ENCODE data around the gene AGAP1.

Gene AGAP1

DNA sequence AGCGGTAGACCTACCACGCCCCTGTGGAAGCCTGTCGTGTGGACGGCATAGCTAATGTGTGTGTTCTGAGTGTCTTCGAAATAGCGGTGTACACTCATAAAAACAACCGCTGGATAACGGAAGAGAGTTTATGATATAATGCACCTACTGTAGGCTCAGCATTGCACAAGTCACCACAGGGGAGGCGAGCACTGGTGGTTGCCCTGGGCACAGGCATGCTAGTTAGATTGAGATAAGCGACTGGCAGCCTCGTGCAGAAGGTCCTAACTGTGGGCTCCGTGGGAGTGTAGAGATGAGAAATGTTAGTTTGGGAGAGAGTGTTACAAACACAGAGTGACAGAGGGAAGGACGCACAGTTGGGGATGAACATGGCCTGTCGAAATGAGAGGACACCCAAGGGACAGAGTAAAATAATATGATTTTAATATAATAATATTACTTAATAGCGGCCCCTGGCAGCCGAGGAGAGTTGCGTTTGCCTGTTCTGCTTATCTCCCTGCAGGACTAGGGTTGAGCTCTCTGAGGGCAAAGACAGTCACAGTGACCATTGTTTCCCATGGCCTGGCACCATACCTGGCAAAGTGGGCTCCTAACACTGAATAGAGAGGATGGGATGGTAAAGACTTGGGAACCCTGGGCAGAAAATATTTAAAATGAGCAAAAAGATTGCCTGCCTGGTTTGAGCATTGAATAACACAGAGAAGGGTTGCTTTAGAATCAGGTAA, 470.2 kb downstream of the AGAP1 start:
- CTCF ChIA-PET, result interaction anchor here (1.0 kb wide), 1 partner anchor 54 kb away, joined by 3 read pairs; no protein-coding TSS in a partner anchor
- no peak for DNase-seq (ENCODE audit: extremely low spot score)
- POLR2A ChIA-PET, result no interaction called here
- TF ChIP-seq CTCF (IDR thresholded peaks at IDR 0.05; ENCODE audit: control extremely low read depth, extremely low read depth, low read depth, missing control alignments), result no peak

DNA sequence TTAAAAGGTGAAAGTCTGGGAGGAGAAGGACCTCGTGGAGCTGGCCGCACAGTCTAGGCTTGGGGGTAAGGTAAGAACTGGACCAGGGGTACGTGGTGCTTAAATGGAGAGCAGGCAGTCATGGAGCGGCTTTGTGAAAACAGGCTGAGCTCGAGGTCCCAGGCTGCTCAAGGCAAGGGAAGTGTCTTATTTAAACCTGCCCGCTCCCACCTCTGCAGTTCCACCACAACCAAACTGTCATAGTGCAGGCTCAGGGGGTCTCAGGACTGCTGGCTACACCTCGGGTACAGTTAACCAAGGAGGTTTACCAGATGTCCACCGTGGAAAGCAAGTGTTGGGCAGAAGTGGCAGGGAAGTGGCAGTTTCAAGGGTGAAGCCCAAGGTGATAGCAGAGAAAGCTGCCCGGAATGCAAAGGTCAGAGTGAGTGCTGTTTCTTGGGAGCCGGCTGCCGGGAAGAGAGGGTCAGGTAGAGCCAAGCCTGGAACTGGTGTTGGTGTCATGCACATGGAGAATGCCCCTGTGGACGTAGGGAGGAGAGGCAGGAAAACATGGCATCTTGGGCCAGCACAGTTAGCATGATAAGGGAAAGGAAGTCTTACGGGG, 471.0 kb downstream of the AGAP1 start:
- ChIA-PET CTCF (interaction anchor here (1.0 kb wide), 2 partner anchors 13 to 53 kb away, joined by 3 read pairs; no protein-coding TSS in a partner anchor), POLR2A (no interaction called here)
- no peak for DNase-seq (ENCODE audit: extremely low spot score)
- TF ChIP-seq CTCF (IDR thresholded peaks at IDR 0.05; ENCODE audit: control extremely low read depth, extremely low read depth, low read depth, missing control alignments), result no peak

DNA sequence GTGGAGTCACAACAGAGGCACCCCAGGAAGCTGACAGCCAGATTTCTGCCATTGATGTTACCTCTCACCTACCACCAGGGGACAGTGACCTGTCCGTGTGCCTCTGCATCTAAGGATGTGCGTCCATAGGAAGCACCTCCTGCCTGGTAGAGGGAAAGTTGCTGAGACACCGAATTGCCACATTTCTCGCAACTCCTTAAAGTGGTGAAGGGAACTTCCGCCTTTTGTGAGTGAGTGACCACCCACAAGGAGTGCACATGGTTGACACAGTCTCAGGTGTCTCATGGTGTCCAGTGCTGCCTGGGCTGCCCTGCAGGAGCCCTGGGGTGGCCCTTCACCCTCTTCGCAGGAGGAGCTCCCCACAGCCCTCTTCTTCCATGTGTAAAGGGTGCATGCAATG, 472.6 kb downstream of the AGAP1 start:
- DNase-seq (ENCODE audit: extremely low spot score), result no peak
- CTCF ChIA-PET, result no interaction called here
- TF ChIP-seq CTCF (IDR thresholded peaks at IDR 0.05; ENCODE audit: control extremely low read depth, extremely low read depth, low read depth, missing control alignments), result no peak
- POLR2A ChIA-PET, result no interaction called here

- CTCF ChIA-PET, result no interaction called here
- TF ChIP-seq CTCF (IDR thresholded peaks at IDR 0.05; ENCODE audit: control extremely low read depth, extremely low read depth, low read depth, missing control alignments), result no peak
- no peak for DNase-seq (ENCODE audit: extremely low spot score)
- POLR2A ChIA-PET, result no interaction called here
Observed at GRCh38 chr2:235966932-235967757, 473.3 kb downstream of the AGAP1 start.

- POLR2A ChIA-PET, result no interaction called here
- CTCF ChIA-PET, result no interaction called here
- DNase-seq (ENCODE audit: extremely low spot score), result no peak
- no peak for TF ChIP-seq CTCF (IDR thresholded peaks at IDR 0.05; ENCODE audit: control extremely low read depth, extremely low read depth, low read depth, missing control alignments)
Observed at GRCh38 chr2:235968155-235968554, 474.3 kb downstream of the AGAP1 start.

DNA sequence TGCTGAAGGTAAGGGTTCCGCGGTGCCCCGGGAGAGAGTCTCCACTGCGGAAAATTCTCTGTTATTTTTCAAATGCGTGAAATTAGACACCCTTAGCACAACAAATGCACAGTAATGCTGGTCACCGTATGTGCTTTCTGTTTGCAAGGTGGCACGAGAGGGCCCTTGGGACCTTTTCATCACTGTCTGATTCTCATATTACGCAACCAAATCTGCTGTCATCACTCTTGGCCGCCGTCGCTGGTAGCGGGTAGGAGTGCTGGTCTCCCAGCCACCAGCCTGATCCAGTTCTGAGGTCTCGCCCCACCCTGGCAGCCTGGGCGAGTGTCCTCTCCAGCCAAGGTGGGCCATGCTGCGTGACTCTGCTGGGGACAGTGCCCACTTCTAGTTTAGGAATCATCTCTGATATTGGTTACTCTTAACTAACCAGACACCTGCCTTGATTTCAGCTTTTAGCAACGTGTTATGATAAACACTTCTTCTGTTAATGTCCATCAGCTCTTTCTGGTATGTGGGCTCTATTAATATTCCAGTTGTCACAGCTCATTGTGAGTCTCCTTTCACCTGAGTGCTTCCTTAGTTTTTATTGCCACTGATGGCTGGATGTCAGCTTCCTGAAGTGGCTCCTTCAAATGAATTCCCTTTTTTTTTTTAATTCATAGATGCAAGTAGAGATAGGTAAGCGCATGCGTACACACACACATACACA, 474.9 kb downstream of the AGAP1 start:
- ChIA-PET CTCF (no interaction called here), POLR2A (no interaction called here)
- no peak for DNase-seq (ENCODE audit: extremely low spot score)
- no peak for TF ChIP-seq CTCF (IDR thresholded peaks at IDR 0.05; ENCODE audit: control extremely low read depth, extremely low read depth, low read depth, missing control alignments)

All from GM10248 (cell line).